Right atrium auricular region (tissue), 2 donors: Measurements from ENCODE around the gene CDH8. TPM values are rescaled to one million over a fixed set of nuclear protein-coding genes. Genes with fewer than 3 reads are reported as not detected.

Experiments
- DNase-seq: peaks from one replicate; pipeline ENCODE4 v3.0.0-alpha.2; 2019; ENCODE audit warnings: low spot score
- H3K27ac ChIP-seq, 2 donors: fragments of 200-600 bp; sonication (generic); 1 replicate in 1 of 2; 2 replicates in 1 of 2; pipeline ENCODE4 v1.5.1; 2016 to 2019
- H3K27me3 ChIP-seq, 2 donors: fragments of 200-600 bp; sonication (generic); one replicate each; pipeline versions ENCODE4 v1.5.1 to v1.6.0; 2017 to 2019
- H3K36me3 ChIP-seq: fragments of 200-600 bp; sonication (generic); one replicate; pipeline ENCODE4 v1.5.1; 2016
- H3K4me1 ChIP-seq, 2 donors: fragments of 200-600 bp; sonication (generic); one replicate each; pipeline versions ENCODE4 v1.5.1 to v1.6.0; 2017 to 2019
- H3K4me3 ChIP-seq, 2 donors: fragments of 200-600 bp; sonication (generic); 1 replicate in 1 of 2; 2 replicates in 1 of 2; pipeline ENCODE4 v1.5.1; 2017 to 2019; ENCODE audit warnings: mild to moderate bottlenecking in 1 of 2, moderate library complexity in 1 of 2
- H3K9me3 ChIP-seq, 2 donors: fragments of 200-600 bp; sonication (generic); one replicate each; pipeline ENCODE4 v1.5.1; 2019
- total RNA-seq, 2 donors: library from RNA; depleted of rRNA; stranded (reverse); fragments of >200 nt; gene quantifications; one replicate each; pipeline ENCODE4 v1.1.0, GENCODE V29; 2016
- TF ChIP-seq, protein P1 (sequence below), 2 donors: fragments of 200-600 bp; sonication (generic); IDR thresholded peaks; one replicate each; pipeline ENCODE4 v1.5.1; 2019; ENCODE audit warnings: antibody characterized with exemption in 2 of 2

CDH8 gene
- total RNA-seq, 2 donors from 2014 or later, result not detected

DNA sequence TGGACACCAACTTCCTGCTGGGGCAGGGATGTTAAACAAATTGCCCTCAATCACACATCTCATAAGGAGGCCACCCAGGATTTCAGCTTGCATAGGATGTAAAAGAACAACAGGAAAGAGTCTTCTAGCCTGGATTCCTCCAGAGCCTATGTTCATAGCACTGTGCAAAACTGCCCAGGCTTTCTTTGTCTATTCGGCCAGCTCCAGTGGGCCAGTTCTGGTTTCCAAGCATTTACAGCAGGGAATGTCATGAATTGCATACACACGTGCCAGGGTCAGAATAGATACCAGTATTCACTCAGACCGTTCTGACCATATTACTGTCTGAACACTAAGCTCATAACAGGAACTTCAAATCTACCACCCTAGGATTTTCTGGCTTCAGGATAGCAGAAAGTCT is 273.2 kb downstream of the CDH8 start:
- DNase-seq, result no peak
- Histone ChIP-seq H3K4me3 (no peak overlapping the region), H3K27ac (no peak overlapping the region), H3K36me3 (no peaks in the 10 kb centered on the region), H3K9me3 (no peaks in the 10 kb centered on the region), H3K27me3 (no peaks in the 10 kb centered on the region), H3K4me1 (no peaks in the 10 kb centered on the region)
- TF ChIP-seq, protein P1, sequence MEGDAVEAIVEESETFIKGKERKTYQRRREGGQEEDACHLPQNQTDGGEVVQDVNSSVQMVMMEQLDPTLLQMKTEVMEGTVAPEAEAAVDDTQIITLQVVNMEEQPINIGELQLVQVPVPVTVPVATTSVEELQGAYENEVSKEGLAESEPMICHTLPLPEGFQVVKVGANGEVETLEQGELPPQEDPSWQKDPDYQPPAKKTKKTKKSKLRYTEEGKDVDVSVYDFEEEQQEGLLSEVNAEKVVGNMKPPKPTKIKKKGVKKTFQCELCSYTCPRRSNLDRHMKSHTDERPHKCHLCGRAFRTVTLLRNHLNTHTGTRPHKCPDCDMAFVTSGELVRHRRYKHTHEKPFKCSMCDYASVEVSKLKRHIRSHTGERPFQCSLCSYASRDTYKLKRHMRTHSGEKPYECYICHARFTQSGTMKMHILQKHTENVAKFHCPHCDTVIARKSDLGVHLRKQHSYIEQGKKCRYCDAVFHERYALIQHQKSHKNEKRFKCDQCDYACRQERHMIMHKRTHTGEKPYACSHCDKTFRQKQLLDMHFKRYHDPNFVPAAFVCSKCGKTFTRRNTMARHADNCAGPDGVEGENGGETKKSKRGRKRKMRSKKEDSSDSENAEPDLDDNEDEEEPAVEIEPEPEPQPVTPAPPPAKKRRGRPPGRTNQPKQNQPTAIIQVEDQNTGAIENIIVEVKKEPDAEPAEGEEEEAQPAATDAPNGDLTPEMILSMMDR (IDR thresholded peaks at IDR 0.05), result no peak

DNA sequence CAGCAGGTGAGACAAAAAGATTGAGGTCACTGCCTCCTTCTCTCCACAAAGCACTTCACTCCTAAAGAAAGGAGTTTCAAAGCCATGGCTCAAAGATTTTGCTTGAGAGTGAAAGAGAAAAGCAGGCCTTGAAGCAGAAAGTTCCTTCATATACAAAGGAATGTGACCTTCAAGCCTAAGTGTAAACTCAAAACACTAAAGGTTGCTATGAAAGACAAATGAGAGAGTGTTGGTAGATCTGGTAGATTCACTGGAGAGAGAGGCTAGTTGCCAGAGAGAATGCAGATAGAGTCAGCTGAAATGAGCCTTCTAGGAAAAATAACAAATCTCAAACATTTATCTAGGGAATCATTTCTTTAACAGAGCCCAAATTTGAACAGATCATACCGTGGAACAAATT is 305.2 kb downstream of the CDH8 start:
- TF ChIP-seq, protein P1 (IDR thresholded peaks at IDR 0.05), result no peak
- Histone ChIP-seq H3K27me3 (no peaks in the 10 kb centered on the region), H3K4me1 (no peaks in the 10 kb centered on the region), H3K27ac (no peak overlapping the region), H3K36me3 (no peaks in the 10 kb centered on the region), H3K9me3 (no peaks in the 10 kb centered on the region), H3K4me3 (no peak overlapping the region)
- no peak for DNase-seq

DNA sequence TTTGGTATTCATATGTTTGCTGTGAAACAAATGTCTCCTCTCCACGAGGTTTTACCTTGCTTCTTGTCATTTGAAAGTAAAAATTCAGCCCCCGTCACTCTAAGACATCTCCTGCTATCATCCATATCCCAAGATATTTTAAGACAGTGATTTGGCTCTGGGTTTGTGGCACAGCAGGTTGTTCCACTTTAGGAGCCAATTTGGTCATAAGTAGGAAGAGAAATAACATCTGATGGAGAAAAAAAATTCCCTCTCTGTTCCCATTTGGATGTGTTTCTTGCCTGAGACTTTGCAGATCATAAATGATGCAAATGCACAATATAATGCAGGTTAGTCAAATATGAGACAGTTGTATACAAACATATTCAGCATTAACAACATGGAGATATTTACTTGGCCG is 309.5 kb downstream of the CDH8 start:
- Histone ChIP-seq H3K27me3 (no peaks in the 10 kb centered on the region), H3K4me3 (no peak overlapping the region), H3K27ac (no peak overlapping the region), H3K9me3 (no peaks in the 10 kb centered on the region), H3K4me1 (no peaks in the 10 kb centered on the region), H3K36me3 (no peaks in the 10 kb centered on the region)
- TF ChIP-seq, protein P1 (IDR thresholded peaks at IDR 0.05), result no peak
- DNase-seq, result no peak

DNA sequence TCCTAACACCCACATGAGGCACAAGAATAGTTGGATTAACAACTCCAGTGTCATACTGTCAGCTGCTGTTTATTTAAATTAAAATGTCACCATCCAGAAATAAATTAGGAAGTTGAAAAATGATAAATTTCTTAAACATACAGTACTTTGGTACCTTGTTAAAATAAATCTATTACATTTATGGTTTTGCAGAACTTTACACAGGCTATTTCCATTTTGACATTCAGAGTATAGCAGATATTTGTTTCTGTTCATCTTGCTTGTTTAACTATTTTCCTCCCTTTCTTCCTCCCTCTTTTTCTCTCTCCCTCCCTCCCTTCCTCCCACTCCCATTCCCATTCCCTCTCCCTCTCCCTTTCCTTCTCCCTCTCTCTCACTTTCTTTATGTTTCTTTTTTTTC is 310.1 kb downstream of the CDH8 start:
- H3K27me3 ChIP-seq, result no peaks in the 10 kb centered on the region
- TF ChIP-seq, protein P1 (IDR thresholded peaks at IDR 0.05), result no peak
- H3K27ac ChIP-seq, result no peak overlapping the region
- DNase-seq, result no peak
- no peak overlapping the region for H3K4me3 ChIP-seq
- no peaks in the 10 kb centered on the region for H3K9me3 ChIP-seq
- no peaks in the 10 kb centered on the region for H3K36me3 ChIP-seq
- H3K4me1 ChIP-seq, result no peaks in the 10 kb centered on the region

DNA sequence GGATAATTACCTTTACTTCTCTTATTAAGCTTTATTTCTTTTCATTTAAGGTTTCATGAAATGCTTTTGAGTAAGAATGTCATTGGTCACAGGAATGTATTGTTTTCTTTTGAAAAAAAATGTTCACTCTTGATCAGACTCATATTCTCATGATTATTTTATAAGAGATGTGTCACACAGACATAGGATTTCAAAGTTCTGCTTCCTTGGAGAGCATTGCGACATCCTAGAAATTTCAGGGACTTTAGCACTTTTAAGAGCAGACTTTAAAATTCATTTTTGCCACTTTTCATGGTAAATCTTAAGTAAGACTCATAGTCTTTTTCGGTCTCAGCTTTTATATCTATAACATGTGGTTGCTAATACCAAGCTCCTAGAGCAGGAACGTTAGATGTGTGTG is 314.7 kb downstream of the CDH8 start:
- Histone ChIP-seq H3K27me3 (no peaks in the 10 kb centered on the region), H3K36me3 (no peaks in the 10 kb centered on the region), H3K9me3 (no peaks in the 10 kb centered on the region), H3K4me3 (no peak overlapping the region), H3K27ac (no peak overlapping the region), H3K4me1 (no peaks in the 10 kb centered on the region)
- TF ChIP-seq, protein P1 (IDR thresholded peaks at IDR 0.05), result no peak
- DNase-seq, result no peak

DNA sequence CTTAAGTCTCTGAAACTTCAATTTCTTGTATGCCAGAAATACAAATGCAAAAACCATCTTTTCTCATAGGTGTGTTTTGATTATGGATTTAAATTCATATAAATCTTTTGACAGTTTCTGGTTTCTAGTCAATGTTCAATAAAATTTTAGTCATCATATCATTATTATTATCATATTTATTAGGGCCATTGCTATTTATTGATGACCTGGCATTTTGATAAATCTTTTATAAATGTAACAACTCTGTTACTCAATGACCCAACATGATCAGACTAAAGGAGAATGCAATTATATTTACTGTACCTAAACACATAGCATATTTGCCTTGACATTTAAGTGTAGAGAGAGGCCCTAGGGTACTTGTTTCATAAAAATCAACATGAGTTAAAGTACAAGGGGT is 320.8 kb downstream of the CDH8 start:
- Histone ChIP-seq H3K27me3 (no peaks in the 10 kb centered on the region), H3K27ac (no peak overlapping the region), H3K9me3 (no peaks in the 10 kb centered on the region), H3K4me3 (no peak overlapping the region), H3K4me1 (no peaks in the 10 kb centered on the region), H3K36me3 (no peaks in the 10 kb centered on the region)
- DNase-seq, result no peak
- TF ChIP-seq, protein P1 (IDR thresholded peaks at IDR 0.05), result no peak
